T-helper 2 cell (primary cell): ENCODE results near the gene TOMM40L.
A peak's percentile ranks its signal among the peaks of the same experiment; 100 is the strongest.

Experiments used
- DNase-seq, 5 experiments: peaks; one replicate each; pipeline versions ENCODE4 v3.0.0 to v3.0.0-alpha.2; 2012 to 2022

The TOMM40L gene

GRCh38 chr1:161258439-161259344 is 32.8 kb downstream of the TOMM40L start, which contains the start of gene PCP4L1:
Gene PCP4L1, plus strand, starts transcription at chr1:161258745. Its CDS starts 230 bp downstream, at chr1:161258975.
- DNase-seq, result peak in 4 of 5 experiments; percentile 5 to 41 (median 9)

- DNase-seq, result no peak
These were observed 33.5 kb downstream of the TOMM40L start for GRCh38 chr1:161259345-161259702.

GRCh38 chr1:161259765-161260164 is 33.9 kb downstream of the TOMM40L start:
- no peak for DNase-seq

- DNase-seq, result no peak
These were observed 34.8 kb downstream of the TOMM40L start for GRCh38 chr1:161260376-161261260.

- DNase-seq, result no peak
These were observed 35.7 kb downstream of the TOMM40L start for GRCh38 chr1:161261261-161262235.

- DNase-seq, result no peak
These were observed 39.4 kb downstream of the TOMM40L start for GRCh38 chr1:161265305-161265704.

GRCh38 chr1:161266202-161266601 is 40.3 kb downstream of the TOMM40L start:
- no peak for DNase-seq

- DNase-seq, result no peak
These were observed 41.0 kb downstream of the TOMM40L start for GRCh38 chr1:161266836-161267235.

- no peak for DNase-seq
These were observed 41.5 kb downstream of the TOMM40L start for GRCh38 chr1:161267321-161267720.

GRCh38 chr1:161273402-161273801 is 47.5 kb downstream of the TOMM40L start:
- DNase-seq, result no peak

- DNase-seq, result no peak
These were observed 49.0 kb downstream of the TOMM40L start for GRCh38 chr1:161274874-161275273.
